ENCODE data around the gene DNPH1. TPM values are rescaled to one million over a fixed set of nuclear protein-coding genes. Genes with fewer than 3 reads are reported as not detected.

DNPH1 gene
- polyA plus RNA-seq, 1 donor from 2014 or later = 48.3 TPM

GRCh38 chr6:43188426-43188825, 40.9 kb downstream of the DNPH1 start:
- Histone ChIP-seq H3K4me3 (ENCODE audit: low read length) (no peak overlapping the region), H3K9ac (ENCODE audit: low read length) (no peak overlapping the region), H4K20me1 (ENCODE audit: insufficient read depth) (no peaks in the 10 kb centered on the region), H3K4me2 (ENCODE audit: low read length) (no peak overlapping the region), H3K27me3 (ENCODE audit: insufficient read depth, low read depth, low read length) (no peaks in the 10 kb centered on the region), H3K9me2 (ENCODE audit: insufficient read depth, low read length) (no peaks in the 10 kb centered on the region), H3K36me3 (ENCODE audit: insufficient read depth, low read length) (peaks cover 6% of the 10 kb centered on the region), H3K9me3 (ENCODE audit: low read length) (no peaks in the 10 kb centered on the region), H3F3A (ENCODE audit: insufficient read depth, low read length, poor library complexity, severe bottlenecking) (no peaks in the 10 kb centered on the region), H3K27ac (ENCODE audit: low read length) (no peak overlapping the region), H3K79me2 (replicated peaks; ENCODE audit: insufficient read depth, low read length) (no peaks in the 10 kb centered on the region), H2AFZ (ENCODE audit: low read depth, low read length) (no peak overlapping the region)
- TF ChIP-seq POLR2AphosphoS5 (IDR thresholded peaks at IDR 0.05) (no peak), EZH2 (IDR thresholded peaks at IDR 0.05; ENCODE audit: borderline replicate concordance, insufficient read depth, low read length, poor library complexity, severe bottlenecking) (no peak), EP300 (conservative IDR thresholded peaks at IDR 0.05; ENCODE audit: poor library complexity, severe bottlenecking) (no peak), MXI1 (conservative IDR thresholded peaks at IDR 0.05; ENCODE audit: poor library complexity, severe bottlenecking) (no peak), SMC3 (conservative IDR thresholded peaks at IDR 0.05; ENCODE audit: poor library complexity) (no peak), CTCF (IDR thresholded peaks at IDR 0.05; ENCODE audit: poor library complexity, severe bottlenecking) (no peak), RAD21 (conservative IDR thresholded peaks at IDR 0.05) (no peak), REST (IDR thresholded peaks at IDR 0.05; ENCODE audit: borderline replicate concordance) (no peak), TAF1 (IDR thresholded peaks at IDR 0.05; ENCODE audit: low read depth) (no peak)

GRCh38 chr6:43187821-43188220, 41.5 kb downstream of the DNPH1 start:
- H4K20me1 ChIP-seq (ENCODE audit: insufficient read depth) = no peaks in the 10 kb centered on the region
- H2AFZ ChIP-seq (ENCODE audit: low read depth, low read length) = no peak overlapping the region
- no peak overlapping the region for H3K4me2 ChIP-seq (ENCODE audit: low read length)
- H3F3A ChIP-seq (ENCODE audit: insufficient read depth, low read length, poor library complexity, severe bottlenecking) = no peaks in the 10 kb centered on the region
- peaks cover 6% of the 10 kb centered on the region for H3K36me3 ChIP-seq (ENCODE audit: insufficient read depth, low read length)
- H3K27me3 ChIP-seq (ENCODE audit: insufficient read depth, low read depth, low read length) = no peaks in the 10 kb centered on the region
- no peak for TF ChIP-seq TAF1 (IDR thresholded peaks at IDR 0.05; ENCODE audit: low read depth)
- no peak overlapping the region for H3K4me3 ChIP-seq (ENCODE audit: low read length)
- H3K9me2 ChIP-seq (ENCODE audit: insufficient read depth, low read length) = no peaks in the 10 kb centered on the region
- H3K79me2 ChIP-seq (replicated peaks; ENCODE audit: insufficient read depth, low read length) = no peaks in the 10 kb centered on the region
- H3K9ac ChIP-seq (ENCODE audit: low read length) = no peak overlapping the region
- no peaks in the 10 kb centered on the region for H3K9me3 ChIP-seq (ENCODE audit: low read length)
- H3K27ac ChIP-seq (ENCODE audit: low read length) = no peak overlapping the region

- Histone ChIP-seq H3K9ac (ENCODE audit: low read length) (no peak overlapping the region), H3K36me3 (ENCODE audit: insufficient read depth, low read length) (peaks cover 6% of the 10 kb centered on the region), H3K9me3 (ENCODE audit: low read length) (no peaks in the 10 kb centered on the region), H3K4me2 (ENCODE audit: low read length) (no peak overlapping the region), H3K27ac (ENCODE audit: low read length) (no peak overlapping the region), H3K79me2 (replicated peaks; ENCODE audit: insufficient read depth, low read length) (no peaks in the 10 kb centered on the region), H3K4me3 (ENCODE audit: low read length) (no peak overlapping the region), H3K27me3 (ENCODE audit: insufficient read depth, low read depth, low read length) (no peaks in the 10 kb centered on the region), H3F3A (ENCODE audit: insufficient read depth, low read length, poor library complexity, severe bottlenecking) (no peaks in the 10 kb centered on the region), H2AFZ (ENCODE audit: low read depth, low read length) (no peak overlapping the region), H4K20me1 (ENCODE audit: insufficient read depth) (no peaks in the 10 kb centered on the region), H3K9me2 (ENCODE audit: insufficient read depth, low read length) (no peaks in the 10 kb centered on the region)
- TF ChIP-seq POLR2AphosphoS5 (IDR thresholded peaks at IDR 0.05) (no peak), SMC3 (conservative IDR thresholded peaks at IDR 0.05; ENCODE audit: poor library complexity) (no peak), CTCF (IDR thresholded peaks at IDR 0.05; ENCODE audit: poor library complexity, severe bottlenecking) (no peak), MXI1 (conservative IDR thresholded peaks at IDR 0.05; ENCODE audit: poor library complexity, severe bottlenecking) (no peak), EP300 (conservative IDR thresholded peaks at IDR 0.05; ENCODE audit: poor library complexity, severe bottlenecking) (no peak), EZH2 (IDR thresholded peaks at IDR 0.05; ENCODE audit: borderline replicate concordance, insufficient read depth, low read length, poor library complexity, severe bottlenecking) (no peak), REST (IDR thresholded peaks at IDR 0.05; ENCODE audit: borderline replicate concordance) (no peak), RAD21 (conservative IDR thresholded peaks at IDR 0.05) (no peak), TAF1 (IDR thresholded peaks at IDR 0.05; ENCODE audit: low read depth) (no peak)
These were observed 42.6 kb downstream of the DNPH1 start for GRCh38 chr6:43186706-43187105.

Measured in neural cell (in vitro differentiated cells).